ENCODE measurements around the gene ANO3.

ANO3 gene

DNA sequence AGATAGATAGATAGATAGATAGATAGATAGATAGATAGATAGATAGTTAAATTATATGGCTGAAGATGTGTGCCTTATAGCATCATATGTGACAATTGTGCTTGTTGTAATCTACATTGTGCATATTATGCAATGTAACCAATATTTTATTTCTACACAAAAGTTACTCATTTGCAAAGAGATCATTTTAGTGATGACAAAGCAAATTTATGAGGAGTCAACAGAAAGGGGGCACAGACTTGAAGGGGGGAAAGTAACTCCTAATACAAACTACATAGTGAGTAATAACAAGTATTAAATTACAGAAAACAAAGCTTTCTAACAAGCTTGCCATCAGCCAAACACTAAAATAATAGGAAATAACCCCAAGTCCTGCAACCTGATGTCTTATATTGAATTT, 133.3 kb downstream of the ANO3 start:
- H3K9me3 ChIP-seq (ENCODE audit: insufficient read depth, low read length), result no peaks in the 10 kb centered on the region
- H3K9me2 ChIP-seq (replicated peaks; ENCODE audit: insufficient read depth, low read length), result no peaks in the 10 kb centered on the region
- H3K27ac ChIP-seq (ENCODE audit: low read depth, low read length), result no peak overlapping the region
- H3K4me2 ChIP-seq (ENCODE audit: low read depth, low read length, poor library complexity, severe bottlenecking), result no peak overlapping the region
- no peaks in the 10 kb centered on the region for H3K27me3 ChIP-seq (ENCODE audit: low read length)
- no peak overlapping the region for H2AFZ ChIP-seq (ENCODE audit: low read depth, low read length, severe bottlenecking)
- no peak overlapping the region for H3K4me3 ChIP-seq (ENCODE audit: insufficient read depth, low read length, poor library complexity, severe bottlenecking)
- no peaks in the 10 kb centered on the region for H4K20me1 ChIP-seq (ENCODE audit: low read depth, low read length)
- H3K79me2 ChIP-seq (ENCODE audit: insufficient read depth, low read length), result no peaks in the 10 kb centered on the region
- no peak overlapping the region for H3K9ac ChIP-seq (ENCODE audit: low read length)
- no peaks in the 10 kb centered on the region for H3F3A ChIP-seq (ENCODE audit: insufficient read depth)
- TF ChIP-seq EZH2phosphoT487 (conservative IDR thresholded peaks at IDR 0.05; ENCODE audit: low read length) (no peak), CTCF (IDR thresholded peaks at IDR 0.05; ENCODE audit: insufficient read depth, low read length, poor library complexity, severe bottlenecking) (no peak)
- H3K36me3 ChIP-seq (ENCODE audit: low read length), result no peaks in the 10 kb centered on the region

DNA sequence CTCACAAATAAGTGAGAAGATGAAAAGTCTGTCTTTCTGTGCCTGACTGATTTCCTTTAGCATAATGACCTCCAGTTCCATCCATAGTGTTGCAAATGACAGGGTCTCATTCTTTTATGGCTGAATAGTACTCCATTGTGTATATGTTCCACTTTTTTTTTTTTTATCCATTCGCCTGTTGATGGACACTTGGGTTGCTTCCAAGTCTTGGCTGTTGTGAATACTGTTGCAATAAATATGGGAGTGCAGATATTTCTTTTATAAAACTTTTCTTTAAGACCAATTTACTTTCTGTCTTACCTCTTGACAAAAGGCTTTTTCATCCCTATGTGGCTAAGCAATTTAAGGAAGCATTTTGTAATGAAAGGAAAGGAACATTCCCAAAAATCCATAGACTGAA, 135.6 kb downstream of the ANO3 start:
- Histone ChIP-seq H3K9ac (ENCODE audit: low read length) (no peak overlapping the region), H3K9me2 (replicated peaks; ENCODE audit: insufficient read depth, low read length) (no peaks in the 10 kb centered on the region), H3K9me3 (ENCODE audit: insufficient read depth, low read length) (no peaks in the 10 kb centered on the region), H3K27ac (ENCODE audit: low read depth, low read length) (no peak overlapping the region), H2AFZ (ENCODE audit: low read depth, low read length, severe bottlenecking) (no peak overlapping the region), H3K27me3 (ENCODE audit: low read length) (no peaks in the 10 kb centered on the region), H3K36me3 (ENCODE audit: low read length) (no peaks in the 10 kb centered on the region), H3K4me2 (ENCODE audit: low read depth, low read length, poor library complexity, severe bottlenecking) (no peak overlapping the region), H4K20me1 (ENCODE audit: low read depth, low read length) (no peaks in the 10 kb centered on the region), H3K79me2 (ENCODE audit: insufficient read depth, low read length) (no peaks in the 10 kb centered on the region), H3F3A (ENCODE audit: insufficient read depth) (no peaks in the 10 kb centered on the region), H3K4me3 (ENCODE audit: insufficient read depth, low read length, poor library complexity, severe bottlenecking) (no peak overlapping the region)
- TF ChIP-seq CTCF (IDR thresholded peaks at IDR 0.05; ENCODE audit: insufficient read depth, low read length, poor library complexity, severe bottlenecking) (no peak), EZH2phosphoT487 (conservative IDR thresholded peaks at IDR 0.05; ENCODE audit: low read length) (no peak)

DNA sequence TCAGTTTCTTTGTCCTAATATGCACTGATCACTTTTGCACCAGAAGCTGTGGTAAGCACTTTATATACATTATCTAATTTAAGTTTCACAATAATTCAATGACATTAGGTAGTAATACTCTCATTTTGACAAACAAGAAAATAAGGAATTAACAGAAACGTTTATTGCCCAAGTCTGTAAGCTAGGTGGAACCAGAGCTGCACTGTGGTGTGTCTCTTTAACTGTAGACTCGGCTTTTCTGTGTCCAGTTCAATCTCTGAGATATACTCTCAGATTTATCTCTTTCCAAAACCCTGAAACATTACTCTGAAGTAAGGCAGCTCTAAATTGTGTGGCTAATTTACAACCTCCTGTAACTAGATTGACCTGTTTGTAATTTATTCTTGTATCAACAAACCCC, 139.1 kb downstream of the ANO3 start:
- Histone ChIP-seq H3K36me3 (ENCODE audit: low read length) (no peaks in the 10 kb centered on the region), H3K27ac (ENCODE audit: low read depth, low read length) (no peak overlapping the region), H3K9me2 (replicated peaks; ENCODE audit: insufficient read depth, low read length) (no peaks in the 10 kb centered on the region), H3K27me3 (ENCODE audit: low read length) (no peaks in the 10 kb centered on the region), H4K20me1 (ENCODE audit: low read depth, low read length) (no peaks in the 10 kb centered on the region), H3K9me3 (ENCODE audit: insufficient read depth, low read length) (no peaks in the 10 kb centered on the region), H3F3A (ENCODE audit: insufficient read depth) (no peaks in the 10 kb centered on the region), H3K9ac (ENCODE audit: low read length) (no peak overlapping the region), H3K79me2 (ENCODE audit: insufficient read depth, low read length) (no peaks in the 10 kb centered on the region), H3K4me3 (ENCODE audit: insufficient read depth, low read length, poor library complexity, severe bottlenecking) (no peak overlapping the region), H2AFZ (ENCODE audit: low read depth, low read length, severe bottlenecking) (no peak overlapping the region), H3K4me2 (ENCODE audit: low read depth, low read length, poor library complexity, severe bottlenecking) (no peak overlapping the region)
- no peak for TF ChIP-seq EZH2phosphoT487 (conservative IDR thresholded peaks at IDR 0.05; ENCODE audit: low read length)
- TF ChIP-seq CTCF (IDR thresholded peaks at IDR 0.05; ENCODE audit: insufficient read depth, low read length, poor library complexity, severe bottlenecking), result no peak
